DOHH2 (cell line): ENCODE results near the gene ROR1.

Experiments
- EZH2phosphoT487 ChIP-seq: fragments of 200-600 bp; sonication (generic); IDR thresholded peaks from 2 replicates; pipeline ENCODE4 v1.6.1; 2017; ENCODE audit warnings: borderline replicate concordance, mild to moderate bottlenecking, antibody characterized with exemption, low read length, moderate library complexity, mixed read lengths
- TF ChIP-seq, protein P1 (sequence below): fragments of 200-600 bp; sonication (generic); IDR thresholded peaks from one replicate; pipeline ENCODE4 v1.5.1; 2014; ENCODE audit warnings: antibody characterized with exemption, mild to moderate bottlenecking, low read depth, low read length; ENCODE audit not compliant: poor library complexity, severe bottlenecking

DNA sequence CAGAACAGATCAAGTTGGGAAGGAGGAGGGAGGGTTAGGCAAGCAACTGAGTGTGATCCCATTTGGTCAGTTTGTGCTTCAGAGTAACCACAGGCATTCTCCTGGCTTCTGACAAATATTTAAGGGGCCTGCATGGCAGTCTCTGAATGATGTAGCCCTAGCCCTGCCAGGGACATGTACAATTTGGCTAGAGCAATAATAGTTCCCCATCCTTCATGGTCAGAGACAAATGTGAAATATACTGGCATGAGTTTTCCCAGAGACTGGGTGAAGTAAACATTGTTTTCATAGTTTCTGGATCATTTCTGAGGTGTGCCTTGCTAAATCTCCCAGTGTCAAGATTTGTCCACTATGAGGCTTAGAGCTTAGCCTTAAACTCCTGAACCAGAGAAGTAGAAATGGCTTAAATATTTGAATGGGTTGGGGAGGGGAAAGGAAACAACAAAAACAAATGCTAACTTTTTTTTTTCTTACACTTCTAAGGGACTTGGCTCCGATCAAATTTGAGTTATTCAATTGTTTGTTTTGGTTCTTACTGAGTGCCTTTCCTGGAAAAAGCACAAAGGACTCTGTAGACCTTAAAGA lies 387.6 kb downstream of the ROR1 start:
- TF ChIP-seq, protein P1, sequence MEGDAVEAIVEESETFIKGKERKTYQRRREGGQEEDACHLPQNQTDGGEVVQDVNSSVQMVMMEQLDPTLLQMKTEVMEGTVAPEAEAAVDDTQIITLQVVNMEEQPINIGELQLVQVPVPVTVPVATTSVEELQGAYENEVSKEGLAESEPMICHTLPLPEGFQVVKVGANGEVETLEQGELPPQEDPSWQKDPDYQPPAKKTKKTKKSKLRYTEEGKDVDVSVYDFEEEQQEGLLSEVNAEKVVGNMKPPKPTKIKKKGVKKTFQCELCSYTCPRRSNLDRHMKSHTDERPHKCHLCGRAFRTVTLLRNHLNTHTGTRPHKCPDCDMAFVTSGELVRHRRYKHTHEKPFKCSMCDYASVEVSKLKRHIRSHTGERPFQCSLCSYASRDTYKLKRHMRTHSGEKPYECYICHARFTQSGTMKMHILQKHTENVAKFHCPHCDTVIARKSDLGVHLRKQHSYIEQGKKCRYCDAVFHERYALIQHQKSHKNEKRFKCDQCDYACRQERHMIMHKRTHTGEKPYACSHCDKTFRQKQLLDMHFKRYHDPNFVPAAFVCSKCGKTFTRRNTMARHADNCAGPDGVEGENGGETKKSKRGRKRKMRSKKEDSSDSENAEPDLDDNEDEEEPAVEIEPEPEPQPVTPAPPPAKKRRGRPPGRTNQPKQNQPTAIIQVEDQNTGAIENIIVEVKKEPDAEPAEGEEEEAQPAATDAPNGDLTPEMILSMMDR: no peak
- no peak for TF ChIP-seq EZH2phosphoT487
